ENCODE results near the gene PAK4. TPM values are rescaled to one million over a fixed set of nuclear protein-coding genes. Genes with fewer than 3 reads are reported as not detected.

PAK4 gene
- total RNA-seq, 1 experiment from 2014 or later, result 90.1 TPM

DNA sequence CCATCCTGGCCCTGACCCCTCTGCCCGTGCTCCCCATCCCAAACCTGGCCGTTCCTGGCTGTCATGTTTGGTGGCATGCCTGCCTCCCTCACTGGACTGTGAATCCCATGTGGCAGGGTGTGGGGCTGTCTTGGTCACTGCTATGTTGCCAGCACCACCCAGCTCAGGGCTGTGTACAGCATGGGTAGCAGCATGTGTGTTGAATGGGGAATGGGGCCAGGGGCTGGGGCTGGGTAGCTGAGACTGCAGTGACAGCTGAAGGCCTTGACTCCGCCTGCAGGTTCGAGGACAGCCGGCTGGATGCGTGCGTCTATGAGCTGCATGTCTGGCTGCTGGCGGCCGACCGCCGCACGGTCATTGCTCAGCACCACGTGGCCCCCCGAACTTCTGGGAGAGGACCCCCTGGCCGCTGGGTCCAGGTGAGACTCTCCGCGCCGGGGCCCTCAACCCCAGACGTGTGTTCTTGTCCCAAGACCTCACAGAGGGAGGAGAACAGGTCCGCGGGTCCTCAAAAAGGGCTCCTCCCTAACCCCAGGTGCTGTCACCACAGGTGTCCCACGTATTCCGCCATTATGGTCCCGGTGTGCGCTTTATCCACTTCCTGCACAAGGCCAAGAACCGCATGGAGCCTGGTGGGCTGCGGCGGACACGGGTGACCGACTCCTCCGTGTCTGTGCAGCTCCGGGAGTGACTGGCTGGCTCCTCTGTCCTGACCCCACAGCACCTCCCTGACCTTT is 74.6 kb downstream of the PAK4 start:
- ChIA-PET RAD21 (ENCODE audit: low non-redundant PET in 1 of 2, low total read pairs in 2 of 2, uncharacterized antibody in 2 of 2, unreplicated experiment in 2 of 2) (no interaction called here), POLR2A (no interaction called here), CTCF (no interaction called here)
- DNase-seq (ENCODE audit: low read depth, low spot score), result no peak
- Histone ChIP-seq H3K4me2 (ENCODE audit: low read length) (no peak overlapping the region), H3K9ac (ENCODE audit: low read length) (no peak overlapping the region), H3K9me2 (ENCODE audit: insufficient read depth) (no peaks in the 10 kb centered on the region), H3K36me3 (ENCODE audit: control insufficient read depth in 1 of 2, insufficient read depth in 2 of 2, low read length in 2 of 2) (no peaks in the 10 kb centered on the region), H3K79me2 (ENCODE audit: insufficient read depth, low read length) (no peaks in the 10 kb centered on the region), H3K27me3 (ENCODE audit: insufficient read depth, low read length) (no peaks in the 10 kb centered on the region), H3K4me1 (ENCODE audit: control insufficient read depth in 1 of 2, insufficient read depth in 2 of 2, low read length in 2 of 2) (peaks cover 7 to 24% of the 10 kb centered on the region in 2 experiments; a peak in 3 of 4 replicates), H2AFZ (ENCODE audit: low read depth, low read length, poor library complexity, severe bottlenecking) (no peak overlapping the region), H4K20me1 (ENCODE audit: insufficient read depth) (no peaks in the 10 kb centered on the region), H3K4me3 (replicated peaks in 1 of 2; ENCODE audit: low read depth in 1 of 2, low read length in 2 of 2) (no peak overlapping the region), H3K27ac (ENCODE audit: low read depth, low read length) (no peak overlapping the region), H3K9me3 (ENCODE audit: control insufficient read depth in 1 of 2, insufficient read depth in 1 of 2, low read depth in 1 of 2, low read length in 2 of 2) (no peaks in the 10 kb centered on the region)
- intact Hi-C loops (cut with micrococcal nuclease), result no loop called here
- no TSS peak for BruUV-seq (replicated peaks)
- ATAC-seq, result no peak
- TF ChIP-seq, protein P1, sequence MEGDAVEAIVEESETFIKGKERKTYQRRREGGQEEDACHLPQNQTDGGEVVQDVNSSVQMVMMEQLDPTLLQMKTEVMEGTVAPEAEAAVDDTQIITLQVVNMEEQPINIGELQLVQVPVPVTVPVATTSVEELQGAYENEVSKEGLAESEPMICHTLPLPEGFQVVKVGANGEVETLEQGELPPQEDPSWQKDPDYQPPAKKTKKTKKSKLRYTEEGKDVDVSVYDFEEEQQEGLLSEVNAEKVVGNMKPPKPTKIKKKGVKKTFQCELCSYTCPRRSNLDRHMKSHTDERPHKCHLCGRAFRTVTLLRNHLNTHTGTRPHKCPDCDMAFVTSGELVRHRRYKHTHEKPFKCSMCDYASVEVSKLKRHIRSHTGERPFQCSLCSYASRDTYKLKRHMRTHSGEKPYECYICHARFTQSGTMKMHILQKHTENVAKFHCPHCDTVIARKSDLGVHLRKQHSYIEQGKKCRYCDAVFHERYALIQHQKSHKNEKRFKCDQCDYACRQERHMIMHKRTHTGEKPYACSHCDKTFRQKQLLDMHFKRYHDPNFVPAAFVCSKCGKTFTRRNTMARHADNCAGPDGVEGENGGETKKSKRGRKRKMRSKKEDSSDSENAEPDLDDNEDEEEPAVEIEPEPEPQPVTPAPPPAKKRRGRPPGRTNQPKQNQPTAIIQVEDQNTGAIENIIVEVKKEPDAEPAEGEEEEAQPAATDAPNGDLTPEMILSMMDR (IDR thresholded peaks at IDR 0.05 in 2 of 3, conservative IDR thresholded peaks at IDR 0.05 in 1 of 3; ENCODE audit: borderline replicate concordance in 1 of 3, insufficient read depth in 1 of 3, low read depth in 2 of 3, low read length in 2 of 3), result no peak
- TF ChIP-seq FOSL1 (IDR thresholded peaks at IDR 0.05; ENCODE audit: low read depth) (no peak), JUND (IDR thresholded peaks at IDR 0.05) (no peak), YY1 (IDR thresholded peaks at IDR 0.05; ENCODE audit: extremely low read depth, insufficient replicate concordance, low read depth, low read length) (no peak), SP1 (IDR thresholded peaks at IDR 0.05; ENCODE audit: low read depth) (no peak), ELF1 (IDR thresholded peaks at IDR 0.05; ENCODE audit: borderline replicate concordance, low read depth) (no peak), TCF7L2 (IDR thresholded peaks at IDR 0.05; ENCODE audit: borderline replicate concordance, extremely low read depth, insufficient read depth, insufficient read length) (no peak), ZFX (IDR thresholded peaks at IDR 0.05) (no peak), ZNF274 (IDR thresholded peaks at IDR 0.05; ENCODE audit: low read depth, low read length) (no peak), EZH2 (IDR thresholded peaks at IDR 0.05) (no peak), SIN3A (IDR thresholded peaks at IDR 0.05; ENCODE audit: low read depth) (no peak), SRF (IDR thresholded peaks at IDR 0.05; ENCODE audit: low read depth) (no peak), EGR1 (IDR thresholded peaks at IDR 0.05; ENCODE audit: low read depth) (no peak), POLR2AphosphoS5 (IDR thresholded peaks at IDR 0.05; ENCODE audit: low read depth, low read length) (no peak), CEBPB (IDR thresholded peaks at IDR 0.05; ENCODE audit: low read depth) (no peak), CBX3 (IDR thresholded peaks at IDR 0.05; ENCODE audit: low read depth) (no peak)
- TF ChIP-seq, protein P2, sequence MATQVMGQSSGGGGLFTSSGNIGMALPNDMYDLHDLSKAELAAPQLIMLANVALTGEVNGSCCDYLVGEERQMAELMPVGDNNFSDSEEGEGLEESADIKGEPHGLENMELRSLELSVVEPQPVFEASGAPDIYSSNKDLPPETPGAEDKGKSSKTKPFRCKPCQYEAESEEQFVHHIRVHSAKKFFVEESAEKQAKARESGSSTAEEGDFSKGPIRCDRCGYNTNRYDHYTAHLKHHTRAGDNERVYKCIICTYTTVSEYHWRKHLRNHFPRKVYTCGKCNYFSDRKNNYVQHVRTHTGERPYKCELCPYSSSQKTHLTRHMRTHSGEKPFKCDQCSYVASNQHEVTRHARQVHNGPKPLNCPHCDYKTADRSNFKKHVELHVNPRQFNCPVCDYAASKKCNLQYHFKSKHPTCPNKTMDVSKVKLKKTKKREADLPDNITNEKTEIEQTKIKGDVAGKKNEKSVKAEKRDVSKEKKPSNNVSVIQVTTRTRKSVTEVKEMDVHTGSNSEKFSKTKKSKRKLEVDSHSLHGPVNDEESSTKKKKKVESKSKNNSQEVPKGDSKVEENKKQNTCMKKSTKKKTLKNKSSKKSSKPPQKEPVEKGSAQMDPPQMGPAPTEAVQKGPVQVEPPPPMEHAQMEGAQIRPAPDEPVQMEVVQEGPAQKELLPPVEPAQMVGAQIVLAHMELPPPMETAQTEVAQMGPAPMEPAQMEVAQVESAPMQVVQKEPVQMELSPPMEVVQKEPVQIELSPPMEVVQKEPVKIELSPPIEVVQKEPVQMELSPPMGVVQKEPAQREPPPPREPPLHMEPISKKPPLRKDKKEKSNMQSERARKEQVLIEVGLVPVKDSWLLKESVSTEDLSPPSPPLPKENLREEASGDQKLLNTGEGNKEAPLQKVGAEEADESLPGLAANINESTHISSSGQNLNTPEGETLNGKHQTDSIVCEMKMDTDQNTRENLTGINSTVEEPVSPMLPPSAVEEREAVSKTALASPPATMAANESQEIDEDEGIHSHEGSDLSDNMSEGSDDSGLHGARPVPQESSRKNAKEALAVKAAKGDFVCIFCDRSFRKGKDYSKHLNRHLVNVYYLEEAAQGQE (IDR thresholded peaks at IDR 0.05; ENCODE audit: low read depth), result no peak
- TF ChIP-seq, protein P3, sequence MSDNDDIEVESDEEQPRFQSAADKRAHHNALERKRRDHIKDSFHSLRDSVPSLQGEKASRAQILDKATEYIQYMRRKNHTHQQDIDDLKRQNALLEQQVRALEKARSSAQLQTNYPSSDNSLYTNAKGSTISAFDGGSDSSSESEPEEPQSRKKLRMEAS (IDR thresholded peaks at IDR 0.05), result no peak
- TF ChIP-seq, protein P4, sequence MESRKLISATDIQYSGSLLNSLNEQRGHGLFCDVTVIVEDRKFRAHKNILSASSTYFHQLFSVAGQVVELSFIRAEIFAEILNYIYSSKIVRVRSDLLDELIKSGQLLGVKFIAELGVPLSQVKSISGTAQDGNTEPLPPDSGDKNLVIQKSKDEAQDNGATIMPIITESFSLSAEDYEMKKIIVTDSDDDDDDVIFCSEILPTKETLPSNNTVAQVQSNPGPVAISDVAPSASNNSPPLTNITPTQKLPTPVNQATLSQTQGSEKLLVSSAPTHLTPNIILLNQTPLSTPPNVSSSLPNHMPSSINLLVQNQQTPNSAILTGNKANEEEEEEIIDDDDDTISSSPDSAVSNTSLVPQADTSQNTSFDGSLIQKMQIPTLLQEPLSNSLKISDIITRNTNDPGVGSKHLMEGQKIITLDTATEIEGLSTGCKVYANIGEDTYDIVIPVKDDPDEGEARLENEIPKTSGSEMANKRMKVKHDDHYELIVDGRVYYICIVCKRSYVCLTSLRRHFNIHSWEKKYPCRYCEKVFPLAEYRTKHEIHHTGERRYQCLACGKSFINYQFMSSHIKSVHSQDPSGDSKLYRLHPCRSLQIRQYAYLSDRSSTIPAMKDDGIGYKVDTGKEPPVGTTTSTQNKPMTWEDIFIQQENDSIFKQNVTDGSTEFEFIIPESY (IDR thresholded peaks at IDR 0.05; ENCODE audit: extremely low read depth, insufficient replicate concordance, low read length), result no peak
